Liver (tissue), 9 donors: ENCODE results near the gene AKR1C8. TPM values are rescaled to one million over a fixed set of nuclear protein-coding genes. Genes with fewer than 3 reads are reported as not detected.

ENCODE experiments used
- DNase-seq: peaks from one replicate; pipeline ENCODE4 v3.0.0-alpha.2; 2017; ENCODE audit warnings: low spot score
- H3K27ac ChIP-seq, 2 donors: one replicate each; pipeline ENCODE4 v1.7.0; 2013; ENCODE audit warnings: inconsistent platforms in 2 of 2, low read length in 2 of 2, control low read depth in 1 of 2, low read depth in 1 of 2, mild to moderate bottlenecking in 1 of 2
- H3K27me3 ChIP-seq, 4 donors: one replicate each; pipeline versions ENCODE4 v1.6.1 to v1.7.0; 2013; ENCODE audit warnings: low read length in 3 of 4, inconsistent platforms in 1 of 4, mild to moderate bottlenecking in 1 of 4, moderate library complexity in 1 of 4; ENCODE audit not compliant: control insufficient read depth in 4 of 4, insufficient read depth in 4 of 4
- H3K36me3 ChIP-seq, 4 donors: one replicate each; pipeline versions ENCODE4 v1.6.1 to v1.7.0; 2013; ENCODE audit warnings: low read length in 3 of 4, mild to moderate bottlenecking in 3 of 4, low read depth in 1 of 4, moderate library complexity in 1 of 4; ENCODE audit not compliant: control insufficient read depth in 4 of 4, insufficient read depth in 3 of 4
- H3K4me1 ChIP-seq, 4 donors: one replicate each; pipeline versions ENCODE4 v1.6.1 to v1.7.0; 2013; ENCODE audit warnings: low read length in 3 of 4, mild to moderate bottlenecking in 3 of 4, moderate library complexity in 1 of 4; ENCODE audit not compliant: control insufficient read depth in 4 of 4, insufficient read depth in 4 of 4
- H3K4me3 ChIP-seq, 3 donors: one replicate each; pipeline versions ENCODE4 v1.6.1 to v1.7.0; 2013; ENCODE audit warnings: low read length in 3 of 3, control low read depth in 1 of 3, low read depth in 1 of 3, mild to moderate bottlenecking in 1 of 3
- H3K9ac ChIP-seq, 2 donors: one replicate each; pipeline ENCODE4 v1.7.0; 2013; ENCODE audit warnings: low read length in 2 of 2, mild to moderate bottlenecking in 2 of 2, moderate library complexity in 2 of 2, control low read depth in 1 of 2, low read depth in 1 of 2
- H3K9me3 ChIP-seq, 4 donors: one replicate each; pipeline versions ENCODE4 v1.6.1 to v1.7.0; 2013; ENCODE audit warnings: low read length in 3 of 4; ENCODE audit not compliant: control insufficient read depth in 4 of 4
- ATF3 ChIP-seq: IDR thresholded peaks from 2 replicates; pipeline ENCODE4 v1.6.1; 2016; ENCODE audit warnings: antibody characterized with exemption
- CTCF ChIP-seq: fragments of 150-350 bp; IDR thresholded peaks from 2 replicates; pipeline ENCODE4 v1.5.1; 2017; ENCODE audit warnings: improper control_type of control experiment, low read depth, low read length; ENCODE audit not compliant: missing input control
- EGR1 ChIP-seq, 2 donors: IDR thresholded peaks; 2 replicates each; pipeline ENCODE4 v1.6.1; 2016 to 2018; ENCODE audit warnings: antibody characterized with exemption in 2 of 2, low read depth in 2 of 2
- FOXA1 ChIP-seq: IDR thresholded peaks from 2 replicates; pipeline ENCODE4 v1.6.1; 2016; ENCODE audit warnings: antibody characterized with exemption
- FOXA2 ChIP-seq: IDR thresholded peaks from 2 replicates; pipeline ENCODE4 v1.6.1; 2016; ENCODE audit warnings: antibody characterized with exemption
- GABPA ChIP-seq, 2 donors: IDR thresholded peaks in 1 of 2; conservative IDR thresholded peaks in 1 of 2; 2 replicates each; pipeline ENCODE4 v1.6.1; 2016; ENCODE audit warnings: antibody characterized with exemption in 2 of 2, mild to moderate bottlenecking in 1 of 2, moderate library complexity in 1 of 2
- HNF4A ChIP-seq, 2 donors: conservative IDR thresholded peaks; 2 replicates each; pipeline ENCODE4 v1.6.1; 2016; ENCODE audit warnings: antibody characterized with exemption in 2 of 2, mild to moderate bottlenecking in 2 of 2
- HNF4G ChIP-seq: IDR thresholded peaks from 2 replicates; pipeline ENCODE4 v1.6.1; 2016; ENCODE audit warnings: antibody characterized with exemption
- MAX ChIP-seq: IDR thresholded peaks from 2 replicates; pipeline ENCODE4 v1.6.1; 2016; ENCODE audit warnings: antibody characterized with exemption
- NR2F2 ChIP-seq: IDR thresholded peaks from 2 replicates; pipeline ENCODE4 v1.6.1; 2016; ENCODE audit warnings: antibody characterized with exemption
- RAD21 ChIP-seq, 2 donors: IDR thresholded peaks; 2 replicates each; pipeline ENCODE4 v1.6.1; 2016; ENCODE audit warnings: antibody characterized with exemption in 2 of 2, mild to moderate bottlenecking in 2 of 2
- REST ChIP-seq: IDR thresholded peaks from 2 replicates; pipeline ENCODE4 v1.6.1; 2016; ENCODE audit warnings: antibody characterized with exemption, mild to moderate bottlenecking
- RXRA ChIP-seq, 2 donors: IDR thresholded peaks; 2 replicates each; pipeline ENCODE4 v1.6.1; 2017 to 2018; ENCODE audit warnings: antibody characterized with exemption in 2 of 2, mild to moderate bottlenecking in 1 of 2
- SP1 ChIP-seq: IDR thresholded peaks from 2 replicates; pipeline ENCODE4 v1.6.1; 2018; ENCODE audit warnings: antibody characterized with exemption, mild to moderate bottlenecking
- TAF1 ChIP-seq: conservative IDR thresholded peaks from 2 replicates; pipeline ENCODE4 v1.6.1; 2016; ENCODE audit warnings: antibody characterized with exemption, mild to moderate bottlenecking
- YY1 ChIP-seq: IDR thresholded peaks from 2 replicates; pipeline ENCODE4 v1.6.1; 2016; ENCODE audit warnings: antibody characterized with exemption, mild to moderate bottlenecking
- WGBS: extraction: QIAGEN DNeasy Blood & Tissue Kit; methylation state at CpG from one replicate; pipeline ENCODE4 v1.1.7; 2013; 5-methylcytosine and 5-hydroxymethylcytosine counted together
- polyA plus RNA-seq, 2 donors: library from polyadenylated mRNA; stranded (reverse) in 1 of 2; unstranded in 1 of 2; fragments of 200-250 nt in 1 of 2; fragments of >200 nt in 1 of 2; fragmentation: Nextera tagmentation in 1 of 2; extraction: Ambion mirVana in 1 of 2; gene quantifications; one replicate each; pipeline versions ENCODE4 v1.2.1 to v1.2.3, GENCODE V29; 2013 to 2015
- total RNA-seq, 2 donors: library from RNA; depleted of rRNA; stranded (reverse); fragments of >200 nt; gene quantifications; one replicate each; pipeline ENCODE4 v1.2.3, GENCODE V29; 2014
- donor health status: healthy.
- donor health status: healthy.
- donor health status: healthy.
- donor health status: healthy.
- donor health status: healthy.

AKR1C8 gene
- total and polyA plus RNA-seq, 4 donors: 2.5 to 28.5 (median 19.2) TPM; not detected in 1

GRCh38 chr10:5159126-5159525, 25.8 kb downstream of the AKR1C8 start (continued):
- TF ChIP-seq CTCF: no peak
- no peak for TF ChIP-seq RAD21 (IDR thresholded peaks at IDR 0.05)

- 87% methylated on average over 10 of the region's 10 CpGs for WGBS
- no peaks in the 10 kb centered on the region for H3K27me3 ChIP-seq
- H3K4me1 ChIP-seq: no peaks in the 10 kb centered on the region
- H3K4me3 ChIP-seq: no peak overlapping the region
- DNase-seq: no peak
- H3K9me3 ChIP-seq: no peaks in the 10 kb centered on the region
- no peak overlapping the region for H3K9ac ChIP-seq
- TF ChIP-seq ATF3 (no peak), GABPA (IDR thresholded peaks at IDR 0.05 in 1 of 2, conservative IDR thresholded peaks at IDR 0.05 in 1 of 2) (no peak), YY1 (no peak), CTCF (no peak), FOXA1 (no peak), RXRA (IDR thresholded peaks at IDR 0.05) (no peak), REST (no peak), EGR1 (IDR thresholded peaks at IDR 0.05; ENCODE audit: low read depth in 2 of 2) (no peak), FOXA2 (no peak), RAD21 (IDR thresholded peaks at IDR 0.05) (no peak), TAF1 (no peak), HNF4A (conservative IDR thresholded peaks at IDR 0.05) (no peak), SP1 (no peak)
- H3K36me3 ChIP-seq: peaks cover 13 to 80% (median 73%) of the 10 kb centered on the region in 4 donors
- H3K27ac ChIP-seq: no peak overlapping the region
Measured at GRCh38 chr10:5157501-5157900, 27.4 kb downstream of the AKR1C8 start.

- WGBS: 79% methylated on average over 1 of the region's 1 CpG
- H3K27me3 ChIP-seq: no peaks in the 10 kb centered on the region
- no peak overlapping the region for H3K4me3 ChIP-seq
- no peak overlapping the region for H3K27ac ChIP-seq
- H3K36me3 ChIP-seq: peaks cover 12 to 72% (median 62%) of the 10 kb centered on the region in 4 donors
- no peak for DNase-seq
- no peaks in the 10 kb centered on the region for H3K4me1 ChIP-seq
- peaks cover 0 to 2% (median 0%) of the 10 kb centered on the region in 4 donors for H3K9me3 ChIP-seq
- no peak overlapping the region for H3K9ac ChIP-seq
- TF ChIP-seq MAX (no peak), YY1 (no peak), CTCF (no peak), EGR1 (IDR thresholded peaks at IDR 0.05; ENCODE audit: low read depth in 2 of 2) (no peak), SP1 (no peak), NR2F2 (no peak), FOXA1 (no peak), FOXA2 (no peak), REST (no peak), HNF4G (no peak)
Measured at GRCh38 chr10:5155951-5156350, 29.0 kb downstream of the AKR1C8 start.
